Smooth muscle cell (in vitro differentiated cells): ENCODE measurements around the gene BRK1. TPM values are rescaled to one million over a fixed set of nuclear protein-coding genes. Genes with fewer than 3 reads are reported as not detected.
A peak's percentile ranks its signal among the peaks of the same experiment; 100 is the strongest.
"Not testable (repeated sequence)": the region's sequence is repeated elsewhere in the genome, so short reads cannot be mapped to it uniquely, and the experiment has no call there.

Experiments used
- DNase-seq: peaks from one replicate; lab custom pipeline; 2025; ENCODE audit not compliant: unreplicated experiment; lab: John Stamatoyannopoulos, UW
- H2AFZ ChIP-seq: fragments of 200-600 bp; sonication (generic); 2 replicates; pipeline ENCODE4 v1.6.0; 2016; ENCODE audit warnings: antibody characterized with exemption, low read depth, mild to moderate bottlenecking
- H3F3A ChIP-seq: fragments of 200-600 bp; sonication (generic); 2 replicates; pipeline ENCODE4 v1.6.0; 2017; ENCODE audit warnings: antibody characterized with exemption, low read depth
- H3K27ac ChIP-seq: fragments of 200-600 bp; sonication (generic); 2 replicates; pipeline ENCODE4 v1.5.1; 2016; ENCODE audit warnings: low read depth, mild to moderate bottlenecking
- H3K27me3 ChIP-seq: fragments of 200-600 bp; sonication (generic); 2 replicates; pipeline ENCODE4 v1.6.1; 2016; ENCODE audit warnings: low read depth, mild to moderate bottlenecking
- H3K36me3 ChIP-seq: fragments of 200-600 bp; sonication (generic); 2 replicates; pipeline ENCODE4 v1.5.1; 2016; ENCODE audit warnings: low read depth
- H3K4me1 ChIP-seq: fragments of 200-600 bp; sonication (generic); 2 replicates; pipeline ENCODE4 v1.5.1; 2016; ENCODE audit warnings: low read depth
- H3K4me2 ChIP-seq: fragments of 200-600 bp; sonication (generic); 2 replicates; pipeline ENCODE4 v1.6.0; 2016; ENCODE audit warnings: mild to moderate bottlenecking
- H3K4me3 ChIP-seq: fragments of 200-600 bp; sonication (generic); 2 replicates; pipeline ENCODE4 v1.5.1; 2016; ENCODE audit warnings: mild to moderate bottlenecking
- H3K79me2 ChIP-seq: fragments of 200-600 bp; sonication (generic); 2 replicates; pipeline ENCODE4 v1.6.0; 2016; ENCODE audit warnings: low read depth, mild to moderate bottlenecking
- H3K9ac ChIP-seq: fragments of 200-600 bp; sonication (generic); 2 replicates; pipeline ENCODE4 v1.6.0; 2016; ENCODE audit warnings: low read depth
- H3K9me3 ChIP-seq: fragments of 200-600 bp; sonication (generic); replicated peaks from 2 replicates; pipeline ENCODE4 v1.5.1; 2016; ENCODE audit warnings: low read depth
- H4K20me1 ChIP-seq: fragments of 200-600 bp; sonication (generic); 2 replicates; pipeline ENCODE4 v1.6.0; 2016; ENCODE audit warnings: low read depth
- CTCF ChIP-seq: fragments of 200-600 bp; sonication (generic); IDR thresholded peaks from 2 replicates; pipeline ENCODE4 v1.5.1; 2017; ENCODE audit warnings: borderline replicate concordance, mild to moderate bottlenecking, antibody characterized with exemption; ENCODE audit not compliant: insufficient read depth, poor library complexity, severe bottlenecking
- WGBS: methylation state at CpG from one replicate; pipeline ENCODE4 v1.1.7; 2016; ENCODE audit warnings: low lambda C conversion rate; 5-methylcytosine and 5-hydroxymethylcytosine counted together
- polyA plus RNA-seq: library from polyadenylated mRNA; unstranded; fragments of >200 nt; fragmentation: Nextera tagmentation; extraction: Ambion mirVana; gene quantifications from 2 replicates; pipeline ENCODE4 v1.2.1, GENCODE V29; 2016
- total RNA-seq: library from RNA; depleted of rRNA; stranded (reverse); fragments of >200 nt; gene quantifications from 2 replicates; pipeline ENCODE4 v1.2.3, GENCODE V29; 2014

BRK1 gene
- total and polyA plus RNA-seq, 2 experiments from 2014 or later, result 117 to 228 TPM

GRCh38 chr3:10122724-10123123, 7.2 kb downstream of the BRK1 start:
- WGBS, result 96% methylated on average over 4 of the region's 4 CpGs
- Histone ChIP-seq H3K79me2 (peaks cover 67% of the 10 kb centered on the region), H3K4me2 (no peak overlapping the region), H3K4me1 (no peaks in the 10 kb centered on the region), H3K9me3 (no peaks in the 10 kb centered on the region), H3K27ac (no peak overlapping the region), H3K36me3 (peaks cover 7% of the 10 kb centered on the region), H3K4me3 (no peak overlapping the region), H3K9ac (no peak overlapping the region), H4K20me1 (peaks cover 91% of the 10 kb centered on the region), H3K27me3 (no peaks in the 10 kb centered on the region), H2AFZ (no peak overlapping the region), H3F3A (no peaks in the 10 kb centered on the region)
- no peak for DNase-seq
- TF ChIP-seq CTCF, result no peak

GRCh38 chr3:10135872-10136271, 20.4 kb downstream of the BRK1 start:
- H3K36me3 ChIP-seq, H4K20me1 ChIP-seq, H2AFZ ChIP-seq, H3K79me2 ChIP-seq, H3K4me3 ChIP-seq, DNase-seq, H3K4me2 ChIP-seq, H3F3A ChIP-seq, H3K9me3 ChIP-seq, H3K4me1 ChIP-seq, H3K27me3 ChIP-seq, H3K27ac ChIP-seq, H3K9ac ChIP-seq: not testable (repeated sequence)
- WGBS, result 98% methylated on average over 9 of the region's 9 CpGs

GRCh38 chr3:10136426-10137005, 21.0 kb downstream of the BRK1 start:
- Histone ChIP-seq H3K79me2 (no peaks in the 10 kb centered on the region), H3F3A (no peaks in the 10 kb centered on the region), H2AFZ (no peak overlapping the region), H3K9ac (no peak overlapping the region), H3K4me1 (no peaks in the 10 kb centered on the region), H3K27me3 (no peaks in the 10 kb centered on the region), H3K27ac (no peak overlapping the region), H4K20me1 (no peaks in the 10 kb centered on the region), H3K4me2 (no peak overlapping the region), H3K36me3 (no peaks in the 10 kb centered on the region), H3K4me3 (no peak overlapping the region), H3K9me3 (no peaks in the 10 kb centered on the region)
- no peak for TF ChIP-seq CTCF
- 97% methylated on average over 24 of the region's 25 CpGs for WGBS
- no peak for DNase-seq

- H3K4me2 ChIP-seq, result no peak overlapping the region
- 84% methylated on average over 4 of the region's 4 CpGs for WGBS
- no peaks in the 10 kb centered on the region for H3K27me3 ChIP-seq
- TF ChIP-seq CTCF, result no peak
- H3K9me3 ChIP-seq, result no peaks in the 10 kb centered on the region
- no peaks in the 10 kb centered on the region for H3K36me3 ChIP-seq
- DNase-seq, result no peak
- H4K20me1 ChIP-seq, result no peaks in the 10 kb centered on the region
- no peaks in the 10 kb centered on the region for H3K4me1 ChIP-seq
- H3K4me3 ChIP-seq, result no peak overlapping the region
- no peak overlapping the region for H2AFZ ChIP-seq
- H3K9ac ChIP-seq, result no peak overlapping the region
- peaks cover 3% of the 10 kb centered on the region for H3K79me2 ChIP-seq
- H3K27ac ChIP-seq, result peak overlapping the region; percentile 68
- H3F3A ChIP-seq, result no peaks in the 10 kb centered on the region
Measured at GRCh38 chr3:10137178-10137577, 21.7 kb downstream of the BRK1 start.
